Stimulated activated naive CD4-positive, alpha-beta T cell (primary cell): ENCODE results near the gene TAOK3.
"Not testable (repeated sequence)": the region's sequence is repeated elsewhere in the genome, so short reads cannot be mapped to it uniquely, and the experiment has no call there.

ENCODE experiments used
- DNase-seq, 6 experiments: peaks; one replicate each; lab custom pipeline; 2025; lab: John Stamatoyannopoulos, UW

TAOK3 gene

GRCh38 chr12:118372541-118373495 lies at the start of gene TAOK3:
TSS of gene TAOK3 (minus strand) at chr12:118372907. CDS start at chr12:118255567, 117,340 bp downstream.
- DNase-seq = peak; percentile 91 to 97 (median 96)

GRCh38 chr12:118420673-118421072 lies 48.0 kb upstream of the TAOK3 start:
- DNase-seq = no peak

- no peak for DNase-seq
Observed at GRCh38 chr12:118418385-118419057, 45.8 kb upstream of the TAOK3 start.

GRCh38 chr12:118417942-118418341 lies 45.2 kb upstream of the TAOK3 start:
- DNase-seq = no peak

- no peak for DNase-seq
Observed at GRCh38 chr12:118409834-118410233, 37.1 kb upstream of the TAOK3 start.

- not testable (repeated sequence) for DNase-seq
Observed at GRCh38 chr12:118408241-118408640, 35.5 kb upstream of the TAOK3 start.

- DNase-seq = peak in 4 of 6 experiments; percentile 17 to 37 (median 22)
Observed at GRCh38 chr12:118404876-118405521, 32.3 kb upstream of the TAOK3 start.

GRCh38 chr12:118402251-118402650 lies 29.5 kb upstream of the TAOK3 start:
- DNase-seq = no peak

- DNase-seq = no peak
Observed at GRCh38 chr12:118398940-118399339, 26.2 kb upstream of the TAOK3 start.

- DNase-seq = no peak
Observed at GRCh38 chr12:118398524-118398923, 25.8 kb upstream of the TAOK3 start.

GRCh38 chr12:118397708-118398440 lies 25.2 kb upstream of the TAOK3 start:
- no peak for DNase-seq

GRCh38 chr12:118391836-118392235 lies 19.1 kb upstream of the TAOK3 start:
- DNase-seq = no peak

- no peak for DNase-seq
Observed at GRCh38 chr12:118391424-118391823, 18.7 kb upstream of the TAOK3 start.

GRCh38 chr12:118377884-118378470 lies 5.3 kb upstream of the TAOK3 start:
- DNase-seq = peak; percentile 48 to 85 (median 69)

- peak in 3 of 6 experiments; percentile 3 to 27 (median 23) for DNase-seq
Observed at GRCh38 chr12:118377021-118377883, 4.5 kb upstream of the TAOK3 start.

GRCh38 chr12:118376089-118377020 lies 3.6 kb upstream of the TAOK3 start, which contains the start of gene SUDS3:
TSS of gene SUDS3 (plus strand) at chr12:118376555. CDS start at chr12:118376692, 137 bp downstream.
- peak; percentile 82 to 98 (median 92) for DNase-seq

GRCh38 chr12:118375348-118375747 lies 2.6 kb upstream of the TAOK3 start:
- no peak for DNase-seq

GRCh38 chr12:118374909-118375308 lies 2.2 kb upstream of the TAOK3 start:
- DNase-seq = no peak

- no peak for DNase-seq
Observed at GRCh38 chr12:118374126-118374725, 1.5 kb upstream of the TAOK3 start.
